ENCODE measurements around the gene SLC6A19. TPM values are rescaled to one million over a fixed set of nuclear protein-coding genes. Genes with fewer than 3 reads are reported as not detected.

The SLC6A19 gene
- total and polyA plus RNA-seq, 9 of the 15 experiments (the other 6 are each of a cell fraction or from before 2014, with no cell fraction given): 0.03 to 1.6 (median 0.59) TPM

DNA sequence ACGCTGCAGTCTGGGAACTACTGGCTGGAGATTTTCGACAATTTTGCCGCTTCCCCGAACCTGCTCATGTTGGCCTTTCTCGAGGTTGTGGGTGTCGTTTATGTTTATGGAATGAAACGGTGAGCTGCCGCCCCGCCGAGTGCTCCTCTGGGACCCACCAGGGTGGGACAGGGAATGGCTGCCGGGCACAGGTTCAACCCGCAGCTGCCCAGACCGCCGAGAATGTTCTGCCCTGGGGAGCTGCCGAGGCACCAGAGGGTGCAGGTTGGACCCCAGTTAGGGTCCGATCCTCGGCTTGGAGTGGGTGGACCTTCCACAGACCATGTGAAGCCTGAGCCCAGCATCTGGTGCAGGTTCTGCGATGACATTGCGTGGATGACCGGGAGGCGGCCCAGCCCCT lies 42.9 kb downstream of the SLC6A19 start:
- Histone ChIP-seq H3K27ac (ENCODE audit: extremely low read depth, low read depth, low read length) (no peak overlapping the region), H3K4me2 (ENCODE audit: insufficient read depth, low read length) (no peak overlapping the region), H3K4me1 (replicated peaks in 1 of 2; ENCODE audit: control insufficient read depth in 2 of 2, insufficient read depth in 2 of 2, low read length in 2 of 2) (peaks cover 6 to 44% of the 10 kb centered on the region in 2 experiments; a peak in 4 of 5 replicates), H3K27me3 (ENCODE audit: control insufficient read depth in 2 of 2, insufficient read depth in 2 of 2, low read length in 2 of 2) (peaks cover 35 to 92% of the 10 kb centered on the region in 2 experiments), H4K20me1 (replicated peaks; ENCODE audit: control insufficient read depth, insufficient read depth, low read length) (peaks cover 59% of the 10 kb centered on the region), H3K9ac (ENCODE audit: insufficient read depth in 1 of 2, low read depth in 2 of 2, low read length in 2 of 2) (no peak overlapping the region), H3K79me2 (ENCODE audit: control insufficient read depth, insufficient read depth, low read length) (no peaks in the 10 kb centered on the region), H3K9me3 (replicated peaks; ENCODE audit: control insufficient read depth, insufficient read depth, low read depth, low read length) (no peaks in the 10 kb centered on the region), H3K9me1 (ENCODE audit: control insufficient read depth, insufficient read depth, low read length) (peaks cover 5% of the 10 kb centered on the region), H3K36me3 (ENCODE audit: control insufficient read depth, insufficient read depth, low read length) (no peaks in the 10 kb centered on the region), H3K4me3 (no peak overlapping the region), H2AFZ (ENCODE audit: low read depth, low read length) (no peak overlapping the region)
- TF ChIP-seq OTX1 (CRISPR knock-in tag; IDR thresholded peaks at IDR 0.05) (no peak), C11orf30 (IDR thresholded peaks at IDR 0.05; ENCODE audit: low read depth) (no peak), ZBTB49 (CRISPR knock-in tag; IDR thresholded peaks at IDR 0.05; ENCODE audit: borderline replicate concordance) (no peak), EGR1 (conservative IDR thresholded peaks at IDR 0.05) (no peak), ZNF121 (CRISPR knock-in tag; conservative IDR thresholded peaks at IDR 0.05) (no peak), MBD2 (IDR thresholded peaks at IDR 0.05; ENCODE audit: borderline replicate concordance, low read depth) (no peak)
- TF ChIP-seq, protein P1, sequence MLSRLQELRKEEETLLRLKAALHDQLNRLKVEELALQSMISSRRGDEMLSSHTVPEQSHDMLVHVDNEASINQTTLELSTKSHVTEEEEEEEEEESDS (CRISPR knock-in tag; IDR thresholded peaks at IDR 0.05): no peak
- 3% methylated on average over 21 of the region's 21 CpGs for WGBS (ENCODE audit: insufficient coverage, low coverage, missing lambda C conversion rate)
- no peak for FAIRE-seq
- no peak for ATAC-seq
- no TSS peak for BruUV-seq (replicated peaks)
- ChIA-PET POLR2A (no interaction called here), CTCF (ENCODE audit: low intra/inter-chr PET ratio) (no interaction called here)
- intact Hi-C loops (cut with micrococcal nuclease): loop anchor here (2.0 kb wide), 1 partner anchor 75 kb away; no protein-coding TSS in a partner anchor
- DNase-seq (ENCODE audit: extremely low read depth in 1 of 4, low spot score in 3 of 4): no peak
- in situ Hi-C loops (cut with MboI): no loop called here

All from K562 (cell line).